ENCODE data around the gene DEPDC7. TPM values are rescaled to one million over a fixed set of nuclear protein-coding genes. Genes with fewer than 3 reads are reported as not detected.
"Not testable (repeated sequence)": the region's sequence is repeated elsewhere in the genome, so short reads cannot be mapped to it uniquely, and the experiment has no call there.

DEPDC7 gene
- total RNA-seq = 0.99 and 2.0 TPM in 2 replicates

GRCh38 chr11:33015621-33016551, at the start of gene DEPDC7:
TSS of gene DEPDC7 (plus strand) at chr11:33015878. CDS start at chr11:33015956, 78 bp downstream.
- DNase-seq (ENCODE audit: extremely low read depth, low read depth, low spot score) = no peak

GRCh38 chr11:32968541-32968940, 47.1 kb upstream of the DEPDC7 start:
- DNase-seq (ENCODE audit: extremely low read depth, low read depth, low spot score) = no peak

GRCh38 chr11:32972233-32972632, 43.4 kb upstream of the DEPDC7 start:
- not testable (repeated sequence) for DNase-seq (ENCODE audit: extremely low read depth, low read depth, low spot score)

GRCh38 chr11:32972781-32973180, 42.9 kb upstream of the DEPDC7 start:
- no peak for DNase-seq (ENCODE audit: extremely low read depth, low read depth, low spot score)

GRCh38 chr11:32982626-32983025, 33.1 kb upstream of the DEPDC7 start:
- no peak for DNase-seq (ENCODE audit: extremely low read depth, low read depth, low spot score)

- DNase-seq (ENCODE audit: extremely low read depth, low read depth, low spot score) = no peak
Measured at GRCh38 chr11:32983506-32983905, 32.2 kb upstream of the DEPDC7 start.

- DNase-seq (ENCODE audit: extremely low read depth, low read depth, low spot score) = no peak
Measured at GRCh38 chr11:32985600-32985999, 30.1 kb upstream of the DEPDC7 start.

- no peak for DNase-seq (ENCODE audit: extremely low read depth, low read depth, low spot score)
Measured at GRCh38 chr11:32987851-32988250, 27.8 kb upstream of the DEPDC7 start.

- DNase-seq (ENCODE audit: extremely low read depth, low read depth, low spot score) = no peak
Measured at GRCh38 chr11:32990481-32990880, 25.2 kb upstream of the DEPDC7 start.

GRCh38 chr11:32991427-32991826, 24.3 kb upstream of the DEPDC7 start:
- no peak for DNase-seq (ENCODE audit: extremely low read depth, low read depth, low spot score)

GRCh38 chr11:32991898-32992297, 23.8 kb upstream of the DEPDC7 start:
- no peak for DNase-seq (ENCODE audit: extremely low read depth, low read depth, low spot score)

GRCh38 chr11:33000181-33000580, 15.5 kb upstream of the DEPDC7 start:
- DNase-seq (ENCODE audit: extremely low read depth, low read depth, low spot score) = peak; percentile 10

- DNase-seq (ENCODE audit: extremely low read depth, low read depth, low spot score) = no peak
Measured at GRCh38 chr11:33001281-33001680, 14.4 kb upstream of the DEPDC7 start.

- DNase-seq (ENCODE audit: extremely low read depth, low read depth, low spot score) = no peak
Measured at GRCh38 chr11:33001751-33002542, 13.7 kb upstream of the DEPDC7 start.

- no peak for DNase-seq (ENCODE audit: extremely low read depth, low read depth, low spot score)
Measured at GRCh38 chr11:33005175-33005574, 10.5 kb upstream of the DEPDC7 start.

GRCh38 chr11:33006010-33006409, 9.7 kb upstream of the DEPDC7 start:
- no peak for DNase-seq (ENCODE audit: extremely low read depth, low read depth, low spot score)

GRCh38 chr11:33013755-33014154, 1.9 kb upstream of the DEPDC7 start:
- DNase-seq (ENCODE audit: extremely low read depth, low read depth, low spot score) = no peak

- DNase-seq (ENCODE audit: extremely low read depth, low read depth, low spot score) = no peak
Measured at GRCh38 chr11:33016654-33017053, 976 bp downstream of the DEPDC7 start.

- DNase-seq (ENCODE audit: extremely low read depth, low read depth, low spot score) = no peak
Measured at GRCh38 chr11:33017478-33017877, 1.8 kb downstream of the DEPDC7 start.

GRCh38 chr11:33017965-33018364, 2.3 kb downstream of the DEPDC7 start:
- no peak for DNase-seq (ENCODE audit: extremely low read depth, low read depth, low spot score)

- DNase-seq (ENCODE audit: extremely low read depth, low read depth, low spot score) = no peak
Measured at GRCh38 chr11:33018840-33019239, 3.2 kb downstream of the DEPDC7 start.

- no peak for DNase-seq (ENCODE audit: extremely low read depth, low read depth, low spot score)
Measured at GRCh38 chr11:33021501-33021900, 5.8 kb downstream of the DEPDC7 start.

Measured in glomerular endothelial cell (primary cell).